DMS79 (cell line): ENCODE measurements around the gene C14orf93.
"Not testable (repeated sequence)": the region's sequence is repeated elsewhere in the genome, so short reads cannot be mapped to it uniquely, and the experiment has no call there.

Experiments
- DNase-seq: peaks from one replicate; lab custom pipeline; 2025; lab: John Stamatoyannopoulos, UW

Gene C14orf93

GRCh38 chr14:22973217-22974032 is 36.5 kb downstream of the C14orf93 start:
- DNase-seq, result peak; percentile 27

- no peak for DNase-seq
Measured at GRCh38 chr14:22972313-22972930, 37.5 kb downstream of the C14orf93 start.

GRCh38 chr14:22971152-22971551 is 38.8 kb downstream of the C14orf93 start:
- DNase-seq, result no peak

GRCh38 chr14:22966783-22967269 is 43.1 kb downstream of the C14orf93 start:
- no peak for DNase-seq

GRCh38 chr14:22965916-22966782 is 43.8 kb downstream of the C14orf93 start:
- not testable (repeated sequence) for DNase-seq

- no peak for DNase-seq
Measured at GRCh38 chr14:22962061-22962676, 47.8 kb downstream of the C14orf93 start.

- no peak for DNase-seq
Measured at GRCh38 chr14:22955702-22956569, 54.0 kb downstream of the C14orf93 start.

GRCh38 chr14:22952418-22952817 is 57.5 kb downstream of the C14orf93 start:
- no peak for DNase-seq

GRCh38 chr14:22951795-22952194 is 58.1 kb downstream of the C14orf93 start:
- DNase-seq, result not testable (repeated sequence)

GRCh38 chr14:22945642-22946041 is 64.3 kb downstream of the C14orf93 start:
- no peak for DNase-seq

- no peak for DNase-seq
Measured at GRCh38 chr14:22939684-22940083, 70.3 kb downstream of the C14orf93 start.
